OCI-LY1 (cell line): Measurements from ENCODE around the gene RIBC1.

Source experiments
- H2AFZ ChIP-seq: fragments of 200-600 bp; sonication (generic), shearing (Covaris generic); 2 replicates; pipeline ENCODE4 v1.6.0; 2014; ENCODE audit warnings: antibody characterized with exemption, mild to moderate bottlenecking, low read length
- H3F3A ChIP-seq: fragments of 200-600 bp; sonication (generic), shearing (Covaris generic); 2 replicates; pipeline ENCODE4 v1.6.0; 2014; ENCODE audit warnings: mild to moderate bottlenecking, antibody characterized with exemption, low read length, moderate library complexity; ENCODE audit not compliant: insufficient read depth
- H3K27ac ChIP-seq: fragments of 200-600 bp; sonication (generic); 2 replicates; pipeline ENCODE4 v1.5.1; 2014; ENCODE audit warnings: low read length, mixed run types, mild to moderate bottlenecking, low read depth; ENCODE audit not compliant: poor library complexity, severe bottlenecking
- H3K27me3 ChIP-seq: fragments of 200-600 bp; sonication (generic); 2 replicates; pipeline ENCODE4 v1.6.0; 2014; ENCODE audit warnings: antibody characterized with exemption, mild to moderate bottlenecking, low read length, moderate library complexity; ENCODE audit not compliant: insufficient read depth
- H3K36me3 ChIP-seq: fragments of 200-600 bp; sonication (generic); 2 replicates; pipeline ENCODE4 v1.6.1; 2014; ENCODE audit warnings: mild to moderate bottlenecking, antibody characterized with exemption, low read length, moderate library complexity, mixed read lengths; ENCODE audit not compliant: insufficient read depth
- H3K4me1 ChIP-seq: fragments of 200-600 bp; sonication (generic); 2 replicates; pipeline ENCODE4 v1.5.1; 2014; ENCODE audit warnings: mild to moderate bottlenecking, low read length, moderate library complexity; ENCODE audit not compliant: insufficient read depth, severe bottlenecking
- H3K4me2 ChIP-seq: fragments of 200-600 bp; sonication (generic), shearing (Covaris generic); 2 replicates; pipeline ENCODE4 v1.6.1; 2014; ENCODE audit warnings: low read length
- H3K4me3 ChIP-seq: fragments of 200-600 bp; sonication (generic); 2 replicates; pipeline ENCODE4 v1.5.1; 2014; ENCODE audit warnings: low read length, low read depth, mild to moderate bottlenecking, mixed read lengths; ENCODE audit not compliant: poor library complexity, severe bottlenecking
- H3K79me2 ChIP-seq: fragments of 200-600 bp; shearing (Covaris generic); 2 replicates; pipeline ENCODE4 v1.6.1; 2016; ENCODE audit warnings: mixed run types, low read length, mixed read lengths; ENCODE audit not compliant: insufficient read depth
- H3K9ac ChIP-seq: fragments of 200-600 bp; sonication (generic), shearing (Covaris generic); 2 replicates; pipeline ENCODE4 v1.6.1; 2014; ENCODE audit warnings: mild to moderate bottlenecking, low read length, mixed read lengths
- H3K9me2 ChIP-seq: fragments of 200-600 bp; sonication (generic), shearing (Covaris generic); 2 replicates; pipeline ENCODE4 v1.6.1; 2014; ENCODE audit warnings: low read depth, mild to moderate bottlenecking, low read length, mixed read lengths
- H3K9me3 ChIP-seq: fragments of 200-600 bp; shearing (Covaris generic); 2 replicates; pipeline ENCODE4 v1.6.1; 2014; ENCODE audit warnings: low read length, mixed read lengths
- H4K20me1 ChIP-seq: fragments of 200-600 bp; sonication (generic), shearing (Covaris generic); 2 replicates; pipeline ENCODE4 v1.6.0; 2016; ENCODE audit warnings: mild to moderate bottlenecking, low read length; ENCODE audit not compliant: insufficient read depth
- CTCF ChIP-seq: fragments of 200-600 bp; sonication (generic), shearing (Covaris generic); IDR thresholded peaks from 2 replicates; pipeline ENCODE4 v1.5.1; 2017; ENCODE audit warnings: mild to moderate bottlenecking, antibody characterized with exemption, low read length, moderate library complexity, mixed read lengths
- EZH2 ChIP-seq: fragments of 200-600 bp; sonication (generic), shearing (Covaris generic); IDR thresholded peaks from 2 replicates; pipeline ENCODE4 v1.8.0; 2017; ENCODE audit warnings: borderline replicate concordance, mixed run types, mild to moderate bottlenecking, antibody characterized with exemption, low read length, moderate library complexity, mixed read lengths

Gene RIBC1

GRCh38 chrX:53471346-53471745, 48.7 kb downstream of the RIBC1 start:
- Histone ChIP-seq H3K27me3 (no peaks in the 10 kb centered on the region), H3K27ac (no peak overlapping the region), H3K4me3 (no peak overlapping the region), H3K4me2 (no peak overlapping the region), H3F3A (no peaks in the 10 kb centered on the region), H3K79me2 (no peaks in the 10 kb centered on the region), H3K9ac (no peak overlapping the region), H2AFZ (no peak overlapping the region), H3K4me1 (no peaks in the 10 kb centered on the region), H3K9me3 (no peaks in the 10 kb centered on the region), H3K36me3 (no peaks in the 10 kb centered on the region), H3K9me2 (no peaks in the 10 kb centered on the region), H4K20me1 (no peaks in the 10 kb centered on the region)
- TF ChIP-seq EZH2 (no peak), CTCF (no peak)

GRCh38 chrX:53474707-53475106, 52.0 kb downstream of the RIBC1 start:
- Histone ChIP-seq H3K9me3 (no peaks in the 10 kb centered on the region), H3F3A (no peaks in the 10 kb centered on the region), H3K4me1 (no peaks in the 10 kb centered on the region), H3K36me3 (no peaks in the 10 kb centered on the region), H3K9me2 (no peaks in the 10 kb centered on the region), H3K27me3 (no peaks in the 10 kb centered on the region), H3K4me2 (no peak overlapping the region), H3K9ac (no peak overlapping the region), H3K27ac (no peak overlapping the region), H2AFZ (no peak overlapping the region), H4K20me1 (no peaks in the 10 kb centered on the region), H3K4me3 (no peak overlapping the region), H3K79me2 (no peaks in the 10 kb centered on the region)
- no peak for TF ChIP-seq CTCF
- TF ChIP-seq EZH2 = no peak

GRCh38 chrX:53476371-53476770, 53.7 kb downstream of the RIBC1 start:
- H3K79me2 ChIP-seq = no peaks in the 10 kb centered on the region
- no peaks in the 10 kb centered on the region for H3K9me2 ChIP-seq
- H3F3A ChIP-seq = no peaks in the 10 kb centered on the region
- no peak overlapping the region for H3K4me2 ChIP-seq
- H3K4me1 ChIP-seq = no peaks in the 10 kb centered on the region
- no peaks in the 10 kb centered on the region for H4K20me1 ChIP-seq
- no peak overlapping the region for H3K9ac ChIP-seq
- no peak overlapping the region for H2AFZ ChIP-seq
- TF ChIP-seq EZH2 = no peak
- no peak for TF ChIP-seq CTCF
- H3K36me3 ChIP-seq = no peaks in the 10 kb centered on the region
- no peaks in the 10 kb centered on the region for H3K9me3 ChIP-seq
- H3K27me3 ChIP-seq = no peaks in the 10 kb centered on the region
- H3K27ac ChIP-seq = no peak overlapping the region
- H3K4me3 ChIP-seq = no peak overlapping the region
